Measurements from ENCODE around the gene PLK4.
"Not testable (repeated sequence)": the region's sequence is repeated elsewhere in the genome, so short reads cannot be mapped to it uniquely, and the experiment has no call there.

Gene PLK4

GRCh38 chr4:127917151-127917550 lies 36.5 kb downstream of the PLK4 start:
- no peak for DNase-seq

GRCh38 chr4:127920521-127920920 lies 39.8 kb downstream of the PLK4 start:
- no peak for DNase-seq

- no peak for DNase-seq
These were observed 41.5 kb downstream of the PLK4 start for GRCh38 chr4:127922226-127922625.

- DNase-seq: not testable (repeated sequence)
These were observed 45.0 kb downstream of the PLK4 start for GRCh38 chr4:127925720-127926119.

DNA sequence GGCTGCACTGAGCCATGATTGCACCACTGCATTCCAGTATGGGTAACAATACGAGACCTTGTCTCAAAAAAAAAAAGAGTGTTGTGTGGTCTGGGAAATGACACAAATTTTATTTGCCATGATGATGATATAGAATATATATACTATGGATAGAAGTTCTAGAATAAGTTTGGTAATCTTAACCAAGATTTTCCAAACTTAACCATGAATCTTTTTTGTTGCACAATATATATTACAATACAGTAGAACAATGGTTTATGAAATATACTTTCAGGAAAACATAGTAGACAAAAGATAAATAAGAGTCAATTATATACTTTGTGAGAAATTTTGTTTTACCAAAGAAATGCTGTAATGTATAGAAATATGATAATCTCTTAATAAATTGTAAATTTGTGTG lies 49.5 kb downstream of the PLK4 start:
- no peak for DNase-seq

DNA sequence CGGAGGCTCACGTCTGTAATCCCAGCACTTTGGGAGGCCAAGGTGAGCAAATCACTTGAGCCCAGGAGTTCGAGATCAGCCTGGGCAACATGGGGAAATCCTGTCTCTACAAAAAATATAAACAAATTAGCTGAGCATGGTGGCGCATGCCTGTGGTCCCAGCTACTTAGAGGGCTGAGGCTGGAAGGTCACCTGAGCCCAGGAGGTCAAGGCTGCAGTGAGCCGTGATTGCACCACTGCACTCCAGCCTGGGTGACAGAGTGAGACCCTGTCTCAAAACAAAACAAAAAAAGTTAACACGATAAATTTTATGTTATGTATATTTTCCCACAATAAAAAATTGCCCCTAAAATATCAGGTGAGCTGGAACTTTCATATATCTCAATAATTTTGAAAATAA lies 51.1 kb downstream of the PLK4 start:
- not testable (repeated sequence) for DNase-seq

- DNase-seq: no peak
These were observed 56.3 kb downstream of the PLK4 start for GRCh38 chr4:127936974-127937373.
